ENCODE results near the gene CD93.

Gene CD93

GRCh38 chr20:23039136-23039875, 46.8 kb downstream of the CD93 start:
- no peak for DNase-seq

- no peak for DNase-seq
Measured at GRCh38 chr20:23037017-23037481, 49.1 kb downstream of the CD93 start.

GRCh38 chr20:23036371-23036770, 49.8 kb downstream of the CD93 start:
- no peak for DNase-seq

- DNase-seq: no peak
Measured at GRCh38 chr20:23035731-23036130, 50.4 kb downstream of the CD93 start.

GRCh38 chr20:23034721-23035671, 51.1 kb downstream of the CD93 start, which contains the start of gene SSTR4:
Gene SSTR4, plus strand, starts transcription at chr20:23035312. Its CDS starts 172 bp downstream, at chr20:23035484.
- DNase-seq: peak in 1 of 56 donors; percentile 52

GRCh38 chr20:23033918-23034317, 52.2 kb downstream of the CD93 start:
- no peak for DNase-seq

GRCh38 chr20:23032750-23033078, 53.4 kb downstream of the CD93 start:
- no peak for DNase-seq

- no peak for DNase-seq
Measured at GRCh38 chr20:23032056-23032749, 53.9 kb downstream of the CD93 start.

- DNase-seq: no peak
Measured at GRCh38 chr20:23031346-23031745, 54.8 kb downstream of the CD93 start.

All from nucleus accumbens (tissue), 56 donors.